Measurements from ENCODE around the gene CDC42SE1. TPM values are rescaled to one million over a fixed set of nuclear protein-coding genes. Genes with fewer than 3 reads are reported as not detected.

CDC42SE1 gene
- total RNA-seq, 1 donor from 2014 or later = 116 TPM

GRCh38 chr1:151035167-151035566 lies 24.3 kb downstream of the CDC42SE1 start:
- Mint-ChIP-seq H3K4me1 (ENCODE audit: low read depth, unreplicated experiment) (peaks cover 8% of the 10 kb centered on the region), H3K36me3 (ENCODE audit: low read depth, unreplicated experiment) (peaks cover 29% of the 10 kb centered on the region), H3K9me3 (ENCODE audit: unreplicated experiment) (no peaks in the 10 kb centered on the region), H3K27ac (ENCODE audit: unreplicated experiment) (no peak overlapping the region), H3K27me3 (ENCODE audit: low read depth, unreplicated experiment) (no peaks in the 10 kb centered on the region), H3K4me3 (ENCODE audit: unreplicated experiment) (no peak overlapping the region)
- Histone ChIP-seq H3K27ac (ENCODE audit: low read depth, low read length) (no peak overlapping the region), H2AFZ (ENCODE audit: low read depth, low read length) (no peak overlapping the region), H3K36me3 (ENCODE audit: insufficient read depth, low read length) (no peaks in the 10 kb centered on the region), H4K20me1 (ENCODE audit: insufficient read depth, low read length) (no peaks in the 10 kb centered on the region), H3K9ac (ENCODE audit: low read length) (no peak overlapping the region), H3K79me2 (ENCODE audit: insufficient read depth, low read length) (no peaks in the 10 kb centered on the region), H3K27me3 (ENCODE audit: insufficient read depth, low read length) (no peaks in the 10 kb centered on the region), H3K4me1 (ENCODE audit: insufficient read depth, low read length) (no peaks in the 10 kb centered on the region), H3K4me3 (ENCODE audit: insufficient read depth, low read depth, low read length) (no peak overlapping the region), H3K9me3 (ENCODE audit: insufficient read depth, low read depth, low read length) (no peaks in the 10 kb centered on the region), H3K4me2 (ENCODE audit: low read length) (no peak overlapping the region)
- TF ChIP-seq EZH2 (IDR thresholded peaks at IDR 0.05; ENCODE audit: insufficient read depth, low read length) = no peak
- TF ChIP-seq, protein P1, sequence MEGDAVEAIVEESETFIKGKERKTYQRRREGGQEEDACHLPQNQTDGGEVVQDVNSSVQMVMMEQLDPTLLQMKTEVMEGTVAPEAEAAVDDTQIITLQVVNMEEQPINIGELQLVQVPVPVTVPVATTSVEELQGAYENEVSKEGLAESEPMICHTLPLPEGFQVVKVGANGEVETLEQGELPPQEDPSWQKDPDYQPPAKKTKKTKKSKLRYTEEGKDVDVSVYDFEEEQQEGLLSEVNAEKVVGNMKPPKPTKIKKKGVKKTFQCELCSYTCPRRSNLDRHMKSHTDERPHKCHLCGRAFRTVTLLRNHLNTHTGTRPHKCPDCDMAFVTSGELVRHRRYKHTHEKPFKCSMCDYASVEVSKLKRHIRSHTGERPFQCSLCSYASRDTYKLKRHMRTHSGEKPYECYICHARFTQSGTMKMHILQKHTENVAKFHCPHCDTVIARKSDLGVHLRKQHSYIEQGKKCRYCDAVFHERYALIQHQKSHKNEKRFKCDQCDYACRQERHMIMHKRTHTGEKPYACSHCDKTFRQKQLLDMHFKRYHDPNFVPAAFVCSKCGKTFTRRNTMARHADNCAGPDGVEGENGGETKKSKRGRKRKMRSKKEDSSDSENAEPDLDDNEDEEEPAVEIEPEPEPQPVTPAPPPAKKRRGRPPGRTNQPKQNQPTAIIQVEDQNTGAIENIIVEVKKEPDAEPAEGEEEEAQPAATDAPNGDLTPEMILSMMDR (IDR thresholded peaks at IDR 0.05; ENCODE audit: insufficient read depth, low read depth, low read length) = no peak
- FAIRE-seq (no peak), DNase-seq (ENCODE audit: low read depth) (no peak)

DNA sequence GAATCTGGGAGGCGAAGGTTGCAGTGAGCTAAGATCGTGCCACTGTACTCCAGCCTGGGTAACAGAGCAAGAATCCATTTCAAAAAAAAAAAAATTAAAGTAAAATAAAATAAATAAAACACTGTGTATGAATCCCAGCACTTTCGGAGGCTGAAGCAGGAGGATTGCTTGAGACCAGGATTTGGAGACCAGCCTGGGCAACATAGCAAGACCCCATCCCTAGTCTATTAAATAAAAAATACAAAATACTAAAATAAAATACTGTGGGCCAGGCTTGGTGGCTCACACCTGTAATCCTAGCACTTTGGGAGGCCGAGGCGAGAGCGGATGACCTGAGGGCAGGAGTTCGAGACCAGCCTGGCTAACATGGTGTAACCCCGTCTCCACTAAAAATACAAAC lies 27.3 kb downstream of the CDC42SE1 start:
- H3K27me3 ChIP-seq (ENCODE audit: insufficient read depth, low read length) = no peaks in the 10 kb centered on the region
- DNase-seq (ENCODE audit: low read depth) = no peak
- H4K20me1 ChIP-seq (ENCODE audit: insufficient read depth, low read length) = no peaks in the 10 kb centered on the region
- H3K9me3 ChIP-seq (ENCODE audit: insufficient read depth, low read depth, low read length) = no peaks in the 10 kb centered on the region
- peaks cover 9% of the 10 kb centered on the region for H3K36me3 ChIP-seq (ENCODE audit: insufficient read depth, low read length)
- H3K4me2 ChIP-seq (ENCODE audit: low read length) = no peak overlapping the region
- H3K27me3 Mint-ChIP-seq (ENCODE audit: low read depth, unreplicated experiment) = no peaks in the 10 kb centered on the region
- no peak overlapping the region for H2AFZ ChIP-seq (ENCODE audit: low read depth, low read length)
- H3K9me3 Mint-ChIP-seq (ENCODE audit: unreplicated experiment) = no peaks in the 10 kb centered on the region
- H3K4me3 ChIP-seq (ENCODE audit: insufficient read depth, low read depth, low read length) = no peak overlapping the region
- FAIRE-seq = no peak
- TF ChIP-seq, protein P1 (IDR thresholded peaks at IDR 0.05; ENCODE audit: insufficient read depth, low read depth, low read length) = no peak
- no peak for TF ChIP-seq EZH2 (IDR thresholded peaks at IDR 0.05; ENCODE audit: insufficient read depth, low read length)
- H3K4me1 Mint-ChIP-seq (ENCODE audit: low read depth, unreplicated experiment) = peaks cover 8% of the 10 kb centered on the region
- H3K27ac ChIP-seq (ENCODE audit: low read depth, low read length) = no peak overlapping the region
- H3K9ac ChIP-seq (ENCODE audit: low read length) = no peak overlapping the region
- H3K27ac Mint-ChIP-seq (ENCODE audit: unreplicated experiment) = no peak overlapping the region
- H3K36me3 Mint-ChIP-seq (ENCODE audit: low read depth, unreplicated experiment) = peaks cover 29% of the 10 kb centered on the region
- no peaks in the 10 kb centered on the region for H3K79me2 ChIP-seq (ENCODE audit: insufficient read depth, low read length)
- no peak overlapping the region for H3K4me3 Mint-ChIP-seq (ENCODE audit: unreplicated experiment)
- no peaks in the 10 kb centered on the region for H3K4me1 ChIP-seq (ENCODE audit: insufficient read depth, low read length)

GRCh38 chr1:151026460-151026859 lies 33.0 kb downstream of the CDC42SE1 start:
- TF ChIP-seq, protein P1 (IDR thresholded peaks at IDR 0.05; ENCODE audit: insufficient read depth, low read depth, low read length) = no peak
- TF ChIP-seq EZH2 (IDR thresholded peaks at IDR 0.05; ENCODE audit: insufficient read depth, low read length) = no peak
- no peak overlapping the region for H2AFZ ChIP-seq (ENCODE audit: low read depth, low read length)
- Mint-ChIP-seq H3K4me3 (ENCODE audit: unreplicated experiment) (no peak overlapping the region), H3K36me3 (ENCODE audit: low read depth, unreplicated experiment) (peaks cover 21% of the 10 kb centered on the region), H3K27me3 (ENCODE audit: low read depth, unreplicated experiment) (no peaks in the 10 kb centered on the region), H3K27ac (ENCODE audit: unreplicated experiment) (no peak overlapping the region), H3K4me1 (ENCODE audit: low read depth, unreplicated experiment) (peaks cover 6% of the 10 kb centered on the region), H3K9me3 (ENCODE audit: unreplicated experiment) (no peaks in the 10 kb centered on the region)
- peaks cover 13% of the 10 kb centered on the region for H3K36me3 ChIP-seq (ENCODE audit: insufficient read depth, low read length)
- H3K27ac ChIP-seq (ENCODE audit: low read depth, low read length) = no peak overlapping the region
- FAIRE-seq = no peak
- no peak overlapping the region for H3K9ac ChIP-seq (ENCODE audit: low read length)
- H3K79me2 ChIP-seq (ENCODE audit: insufficient read depth, low read length) = no peaks in the 10 kb centered on the region
- H3K4me1 ChIP-seq (ENCODE audit: insufficient read depth, low read length) = peaks cover 5% of the 10 kb centered on the region
- DNase-seq (ENCODE audit: low read depth) = no peak
- no peaks in the 10 kb centered on the region for H3K27me3 ChIP-seq (ENCODE audit: insufficient read depth, low read length)
- no peak overlapping the region for H3K4me3 ChIP-seq (ENCODE audit: insufficient read depth, low read depth, low read length)
- H3K4me2 ChIP-seq (ENCODE audit: low read length) = no peak overlapping the region
- no peaks in the 10 kb centered on the region for H4K20me1 ChIP-seq (ENCODE audit: insufficient read depth, low read length)
- no peaks in the 10 kb centered on the region for H3K9me3 ChIP-seq (ENCODE audit: insufficient read depth, low read depth, low read length)

Data from astrocyte (in vitro differentiated cells and primary cell).